ENCODE results near the gene FOXE3.
"Not testable (repeated sequence)": the region's sequence is repeated elsewhere in the genome, so short reads cannot be mapped to it uniquely, and the experiment has no call there.

Gene FOXE3

DNA sequence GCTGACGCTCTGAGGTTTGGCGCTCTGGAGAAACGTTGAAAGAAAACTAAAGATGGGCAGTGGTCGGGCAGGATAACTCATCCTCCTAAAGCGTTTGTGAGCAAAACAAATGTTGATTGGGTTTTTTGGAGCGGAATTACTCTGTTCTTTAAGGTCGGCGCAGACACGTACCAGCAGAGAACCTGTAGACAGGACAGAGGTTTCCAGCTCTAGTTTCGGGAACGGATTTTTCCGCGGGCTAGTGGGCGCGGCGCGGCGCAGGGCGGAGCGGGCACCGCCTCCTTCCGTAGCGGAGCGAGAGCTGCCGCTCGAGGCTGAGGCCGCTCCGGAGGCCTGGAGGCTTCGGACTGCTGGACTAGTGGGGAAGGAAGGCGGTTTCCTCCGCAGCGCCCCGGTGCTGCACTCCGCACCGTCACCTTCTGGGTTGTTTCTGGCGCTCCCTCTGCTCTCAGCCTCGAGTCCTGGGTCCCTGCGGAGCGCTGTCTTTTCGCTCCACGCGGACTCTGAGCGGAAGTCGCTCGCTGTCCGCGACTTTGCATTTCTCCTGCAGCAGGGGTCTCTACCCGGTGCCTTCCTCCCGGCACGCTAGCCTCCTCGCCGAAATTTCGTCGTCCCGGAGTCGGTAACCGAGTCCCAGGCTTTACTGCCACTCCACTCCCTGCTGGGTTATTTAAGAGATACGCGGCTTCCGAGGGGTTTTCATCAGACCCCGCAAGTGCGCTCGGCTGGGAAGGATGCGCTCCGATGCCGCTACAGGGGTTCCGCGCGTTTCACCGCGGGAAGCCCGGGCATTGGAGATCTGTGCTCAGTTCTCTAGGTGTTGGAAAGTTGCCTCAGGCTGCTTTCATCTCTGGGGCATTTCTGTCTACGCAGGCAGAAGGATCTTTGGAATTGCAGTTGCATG, 28.7 kb downstream of the FOXE3 start:
- in situ Hi-C loops (cut with MboI; ENCODE audit: low sequenced_read_pairs), result no loop called here

DNA sequence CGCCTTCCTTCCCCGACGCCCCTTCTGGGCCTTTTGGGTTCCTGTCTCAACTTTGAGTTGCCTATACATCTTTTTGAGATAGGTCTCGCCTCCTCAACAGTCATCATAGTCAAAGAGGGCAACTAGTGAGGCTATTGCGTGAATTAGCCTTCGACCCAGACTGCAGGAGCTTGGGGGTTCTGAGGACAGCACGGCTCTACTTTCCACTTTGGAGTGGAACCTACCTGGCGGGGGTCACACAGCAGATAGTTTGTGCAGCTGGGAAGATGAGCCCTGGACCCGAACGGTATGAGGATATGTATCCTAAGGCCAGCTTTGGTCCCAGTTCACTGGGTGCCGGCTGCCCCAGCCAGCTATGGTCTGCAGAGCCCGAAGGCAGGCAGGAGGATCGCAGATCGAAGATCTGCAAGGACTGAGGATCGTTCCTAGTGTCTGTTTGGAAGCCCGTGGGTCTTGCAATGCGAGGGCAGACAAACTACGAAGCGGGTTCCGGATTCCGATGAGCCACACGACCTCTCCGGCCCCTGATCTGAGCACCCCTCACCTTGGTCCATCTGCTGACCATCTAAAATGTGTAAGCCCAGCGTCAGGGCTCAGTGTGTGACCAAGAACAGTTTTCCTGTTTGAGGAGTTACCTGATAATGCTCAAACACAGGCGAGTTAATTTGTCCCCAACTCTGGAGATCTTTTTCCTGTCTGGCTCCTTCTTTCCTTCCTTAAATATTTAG, 29.9 kb downstream of the FOXE3 start:
- in situ Hi-C loops (cut with MboI; ENCODE audit: low sequenced_read_pairs), result no loop called here

DNA sequence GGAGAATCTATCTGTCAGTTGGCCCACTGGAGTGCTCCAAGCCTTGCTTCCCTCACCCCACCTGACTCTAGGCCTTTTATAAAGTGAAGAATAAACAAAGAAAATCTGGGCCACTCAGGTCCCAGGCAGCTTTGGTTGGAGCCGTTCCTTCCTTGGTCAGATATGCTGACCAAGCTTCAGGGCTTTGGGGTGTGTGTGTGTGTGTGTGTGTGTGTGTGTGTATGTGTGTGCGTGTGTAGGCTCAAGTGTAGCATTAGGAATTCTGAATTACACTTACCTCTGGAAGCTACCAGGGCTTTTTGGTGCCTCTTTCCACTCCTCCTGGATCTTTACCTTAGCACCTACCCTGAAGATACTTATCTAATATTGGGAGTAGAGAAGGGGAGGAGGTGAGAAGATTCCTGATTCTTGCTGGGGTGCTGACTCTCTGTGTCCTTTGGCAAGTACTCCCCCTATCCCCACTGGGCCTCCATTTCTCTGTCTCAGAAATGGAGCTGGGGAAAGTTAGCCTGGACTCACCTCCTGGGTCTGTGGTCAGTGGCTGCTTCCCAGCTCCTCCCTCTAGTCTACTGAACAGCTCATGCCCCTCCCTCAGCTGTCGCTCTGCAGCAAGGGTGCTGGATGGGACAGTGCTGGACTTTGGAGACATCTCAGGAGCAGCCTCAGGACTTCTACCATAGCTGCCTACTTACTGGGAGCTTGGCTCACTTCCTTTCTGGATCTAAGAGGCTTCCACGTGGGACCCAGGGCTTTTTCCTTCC, 32.6 kb downstream of the FOXE3 start:
- in situ Hi-C loops (cut with MboI; ENCODE audit: low sequenced_read_pairs), result no loop called here

DNA sequence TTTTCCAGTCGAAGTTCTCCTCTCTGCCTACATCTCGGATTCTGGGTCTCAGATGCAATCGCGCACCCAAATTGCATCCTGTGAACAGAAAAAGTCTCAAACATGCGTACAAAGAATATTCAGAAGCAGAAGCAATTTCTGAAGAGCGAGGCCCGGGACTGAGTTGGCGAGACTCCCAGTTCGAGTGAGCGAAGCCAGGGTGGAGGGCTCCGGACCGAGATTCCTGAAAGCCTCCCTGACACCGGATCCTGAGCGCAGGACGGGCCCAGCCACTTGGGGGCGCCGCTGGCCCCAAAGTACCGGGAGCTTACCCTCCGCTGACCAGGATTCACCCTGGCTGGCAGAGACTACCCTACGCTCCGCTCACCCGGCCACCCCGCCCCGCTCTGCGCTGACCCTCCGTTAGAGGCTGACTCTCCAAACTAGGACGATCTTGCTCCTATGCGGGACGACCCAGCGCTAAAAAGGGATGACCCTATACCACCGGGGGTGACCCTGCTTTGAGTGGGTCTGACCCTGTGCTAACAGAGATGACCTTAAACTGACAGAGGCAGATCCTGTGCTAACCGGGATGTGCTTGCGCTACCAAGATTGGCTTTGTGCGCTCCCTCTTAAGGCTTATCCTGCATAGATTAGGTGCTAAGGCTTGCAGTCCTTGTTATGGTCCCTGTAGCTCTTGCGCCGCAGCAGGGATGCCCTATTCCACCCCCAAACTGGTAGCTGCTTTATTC, 33.9 kb downstream of the FOXE3 start:
- in situ Hi-C loops (cut with MboI; ENCODE audit: low sequenced_read_pairs), result no loop called here

DNA sequence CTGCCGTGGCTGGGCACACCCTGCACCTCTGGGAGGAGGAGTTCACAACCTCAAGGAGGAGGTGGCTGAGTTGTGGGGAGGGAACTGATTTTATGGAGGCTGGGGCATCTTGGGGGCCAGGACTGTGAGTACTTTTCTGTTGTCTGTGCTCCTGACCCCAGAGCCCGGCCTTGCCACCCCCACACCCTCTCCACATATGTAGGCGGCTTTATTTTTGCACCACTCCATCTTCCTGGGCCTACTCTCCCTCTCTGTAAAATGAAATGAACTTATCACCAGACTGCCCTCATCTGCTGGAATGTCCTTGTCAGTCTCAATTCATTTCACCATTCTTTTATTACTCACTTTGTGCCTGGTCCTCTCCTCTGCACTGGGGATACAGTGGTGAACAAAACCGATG, 34.5 kb downstream of the FOXE3 start:
- in situ Hi-C loops (cut with MboI; ENCODE audit: low sequenced_read_pairs), result no loop called here

DNA sequence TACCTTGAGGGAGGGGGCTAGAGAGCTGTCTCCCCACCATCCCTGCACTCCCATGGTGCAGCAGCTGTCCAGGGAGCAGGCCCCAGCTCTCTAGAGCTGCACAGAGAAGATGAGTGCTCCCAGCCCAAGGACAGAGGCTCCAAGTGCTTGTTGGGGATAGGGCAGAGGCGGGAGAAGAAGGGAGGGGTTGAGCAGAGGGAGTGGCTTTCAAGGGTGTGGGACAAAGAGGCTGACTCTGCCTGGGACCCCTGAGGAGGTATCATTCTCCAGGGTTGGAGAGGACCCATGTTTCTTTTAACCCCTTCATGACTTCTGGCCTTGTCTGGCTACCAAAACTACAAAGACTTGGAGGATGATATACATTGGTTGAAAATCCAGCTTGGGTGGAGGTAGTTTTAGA, 36.3 kb downstream of the FOXE3 start:
- in situ Hi-C loops (cut with MboI; ENCODE audit: low sequenced_read_pairs), result no loop called here

DNA sequence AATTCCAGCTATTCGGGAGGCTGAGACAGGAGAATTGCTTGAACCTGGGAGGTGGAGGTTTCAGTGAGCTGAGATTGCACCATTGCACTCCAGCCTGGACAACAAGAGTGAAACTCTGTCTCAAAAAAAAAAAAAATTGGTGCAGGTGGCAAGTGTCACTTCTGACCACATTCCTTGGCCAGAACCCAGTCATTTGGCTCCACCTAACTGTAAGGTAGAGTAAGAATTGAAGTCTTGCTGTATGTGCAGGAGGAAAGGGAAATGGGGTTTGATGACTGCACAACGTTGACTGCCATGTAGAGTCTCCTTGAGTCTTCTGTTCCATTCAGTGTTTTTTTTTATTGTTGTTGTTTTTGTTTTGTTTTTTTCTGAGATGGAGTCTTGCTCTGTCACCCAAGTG, 37.8 kb downstream of the FOXE3 start:
- in situ Hi-C loops (cut with MboI; ENCODE audit: low sequenced_read_pairs), result not testable (repeated sequence)

DNA sequence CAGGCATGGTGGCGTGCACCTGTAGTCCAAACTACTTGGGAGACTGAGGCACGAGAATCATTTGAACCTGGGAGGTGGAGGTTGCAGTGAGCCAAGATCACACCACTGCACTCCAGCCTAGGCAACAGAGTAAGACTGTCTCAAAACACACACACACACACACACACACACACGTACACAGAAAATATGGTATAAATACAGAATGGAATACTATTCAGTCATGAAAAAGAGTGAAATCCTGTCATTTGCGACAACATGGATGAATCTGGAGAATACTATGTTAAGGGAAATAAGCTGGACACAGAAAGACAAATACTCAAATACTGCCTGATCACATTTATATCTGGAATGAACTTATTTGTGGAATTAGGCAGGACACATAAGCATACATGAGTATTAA, 40.2 kb downstream of the FOXE3 start:
- in situ Hi-C loops (cut with MboI; ENCODE audit: low sequenced_read_pairs), result no loop called here

DNA sequence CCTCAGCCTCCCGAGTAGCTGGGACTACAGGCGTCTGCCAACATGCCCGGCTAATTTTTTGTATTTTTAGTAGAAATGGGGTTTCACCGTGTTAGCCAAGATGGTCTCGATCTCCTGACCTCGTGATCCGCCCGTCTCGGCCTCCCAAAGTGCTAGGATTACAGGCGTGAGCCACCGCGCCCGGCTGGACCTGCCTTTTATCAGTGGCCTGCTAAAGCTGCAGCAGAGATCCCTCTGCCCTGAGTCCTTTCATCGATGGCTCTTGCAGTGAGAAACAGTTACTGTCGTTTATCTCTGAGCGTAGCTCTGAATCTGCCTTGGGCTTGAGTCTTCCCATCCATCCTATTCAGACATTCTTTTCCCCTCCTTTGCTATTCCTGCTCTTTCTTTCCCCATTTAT, 41.5 kb downstream of the FOXE3 start:
- in situ Hi-C loops (cut with MboI; ENCODE audit: low sequenced_read_pairs), result not testable (repeated sequence)

DNA sequence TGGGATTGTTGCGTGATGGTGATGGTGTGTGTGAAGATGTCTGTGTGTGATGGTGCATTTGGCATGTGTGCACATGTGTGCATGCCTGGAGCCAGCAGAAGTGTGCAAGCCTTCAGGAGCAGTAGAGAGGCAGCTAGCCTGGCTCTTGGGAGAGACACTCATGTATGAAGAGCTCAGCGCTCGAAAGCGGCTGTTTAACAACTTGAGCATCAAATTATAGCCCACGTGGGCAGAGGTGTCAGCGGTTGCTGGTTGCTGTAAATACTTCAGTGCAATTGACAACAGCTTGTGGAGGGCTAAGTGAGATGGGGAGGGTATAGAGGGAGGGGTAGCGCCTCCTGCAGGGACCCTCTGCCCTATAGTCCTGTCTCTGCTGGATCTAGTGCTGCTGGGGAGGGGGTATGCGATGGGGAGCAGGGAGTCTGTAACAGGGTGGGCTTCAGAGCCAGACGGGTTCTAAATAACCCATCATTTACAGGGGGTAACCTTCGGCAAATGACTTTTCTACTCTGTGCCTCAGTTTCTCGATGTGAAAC, 43.2 kb downstream of the FOXE3 start:
- in situ Hi-C loops (cut with MboI; ENCODE audit: low sequenced_read_pairs), result no loop called here

DNA sequence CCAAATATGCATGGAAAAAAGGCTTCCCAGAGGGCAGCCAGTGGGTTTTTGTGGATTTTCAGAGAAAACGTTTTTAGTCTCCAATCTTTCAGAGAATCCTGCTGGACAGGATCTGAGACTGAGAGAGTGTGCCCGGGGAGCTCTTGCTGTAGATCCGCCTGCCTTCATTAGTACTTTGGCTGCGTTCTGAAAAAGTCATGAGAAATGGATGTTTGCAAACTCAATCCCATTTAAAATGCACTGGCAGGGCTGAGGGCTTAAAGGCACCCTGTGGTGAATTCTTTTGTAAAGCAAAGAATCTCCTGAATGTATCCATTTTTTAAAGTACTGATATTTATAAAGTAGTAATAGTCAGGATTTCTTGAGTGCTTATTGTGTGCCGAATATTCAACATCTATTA, 44.0 kb downstream of the FOXE3 start:
- in situ Hi-C loops (cut with MboI; ENCODE audit: low sequenced_read_pairs), result no loop called here

DNA sequence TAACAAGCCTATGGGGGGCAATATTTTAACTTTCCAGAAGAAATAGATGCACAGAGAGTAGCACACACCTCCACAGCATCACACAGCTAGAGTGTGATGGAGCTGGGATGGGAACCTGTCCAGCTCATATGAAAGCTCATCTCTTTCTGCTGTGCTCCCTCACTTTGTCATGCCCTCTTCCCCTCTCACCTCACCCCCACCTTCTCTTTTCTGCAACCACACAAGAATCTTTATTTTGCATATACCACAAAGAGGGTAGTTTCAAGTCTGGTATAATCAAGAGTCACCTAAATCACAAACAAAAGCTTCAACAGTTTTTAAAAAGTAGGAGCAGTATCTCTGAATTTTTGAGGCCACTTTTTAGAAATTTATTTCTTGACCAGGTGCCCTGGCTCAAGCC, 44.4 kb downstream of the FOXE3 start:
- in situ Hi-C loops (cut with MboI; ENCODE audit: low sequenced_read_pairs), result no loop called here

DNA sequence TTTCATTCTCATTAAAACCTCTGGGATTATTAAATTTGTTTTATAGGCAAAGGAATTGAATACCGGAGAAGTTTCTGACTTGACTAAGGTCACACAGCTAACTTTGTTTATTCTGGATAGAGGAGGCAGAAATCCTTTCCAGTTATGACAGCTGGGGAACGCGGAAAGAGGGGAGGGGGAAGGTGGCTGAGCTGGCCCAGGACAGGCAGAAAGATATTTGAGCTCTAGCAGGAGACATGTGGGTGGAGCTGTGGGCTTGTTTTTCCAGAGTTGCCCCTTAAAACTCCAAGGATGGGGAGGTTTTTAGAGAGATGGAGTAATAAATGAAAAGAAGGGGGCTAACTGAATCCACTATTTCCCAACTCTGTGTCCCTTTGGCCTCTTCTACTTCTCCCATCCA, 49.5 kb downstream of the FOXE3 start:
- in situ Hi-C loops (cut with MboI; ENCODE audit: low sequenced_read_pairs), result no loop called here

Measured in HL-60/S4 (cell line).